Small intestine (tissue), 7 donors: ENCODE measurements around the gene NAA35. TPM values are rescaled to one million over a fixed set of nuclear protein-coding genes. Genes with fewer than 3 reads are reported as not detected.

Experiments used
- DNase-seq, 2 donors: peaks; one replicate each; pipeline versions ENCODE4 v3.0.0 to v3.0.0-alpha.2; 2013
- FAIRE-seq: peaks from 2 replicates; lab custom pipeline; 2012; peaks lifted over from hg19 to GRCh38; lab: Jason Lieb, UNC
- H3K27ac ChIP-seq, 3 donors: one replicate each; pipeline ENCODE4 v1.5.1; 2013; ENCODE audit warnings: low read length in 2 of 3, mild to moderate bottlenecking in 2 of 3, control low read depth in 1 of 3, inconsistent platforms in 1 of 3, low read depth in 1 of 3, moderate library complexity in 1 of 3
- H3K27me3 ChIP-seq, 3 donors: one replicate each; pipeline ENCODE4 v1.6.1; 2013; ENCODE audit warnings: low read length in 3 of 3, inconsistent platforms in 1 of 3; ENCODE audit not compliant: control insufficient read depth in 3 of 3, insufficient read depth in 3 of 3
- H3K36me3 ChIP-seq, 3 donors: one replicate each; pipeline ENCODE4 v1.6.1; 2013; ENCODE audit warnings: low read length in 3 of 3, inconsistent platforms in 1 of 3, low read depth in 1 of 3, mild to moderate bottlenecking in 1 of 3, moderate library complexity in 1 of 3; ENCODE audit not compliant: control insufficient read depth in 3 of 3, insufficient read depth in 2 of 3
- H3K4me1 ChIP-seq, 3 donors: one replicate each; pipeline ENCODE4 v1.6.1; 2013; ENCODE audit warnings: low read length in 2 of 3, inconsistent platforms in 1 of 3, low read depth in 1 of 3, mild to moderate bottlenecking in 1 of 3, moderate library complexity in 1 of 3; ENCODE audit not compliant: control insufficient read depth in 3 of 3, insufficient read depth in 2 of 3
- H3K4me3 ChIP-seq, 3 donors: one replicate each; pipeline ENCODE4 v1.5.1; 2013; ENCODE audit warnings: low read length in 3 of 3, control low read depth in 1 of 3, inconsistent platforms in 1 of 3, low read depth in 1 of 3, mild to moderate bottlenecking in 1 of 3, moderate library complexity in 1 of 3
- H3K9me3 ChIP-seq, 2 donors: one replicate each; pipeline ENCODE4 v1.6.1; 2013; ENCODE audit warnings: low read depth in 1 of 2, low read length in 1 of 2; ENCODE audit not compliant: control insufficient read depth in 2 of 2, insufficient read depth in 1 of 2
- WGBS, 3 donors: extraction: QIAGEN DNeasy Blood & Tissue Kit; methylation state at CpG; one replicate each; pipeline ENCODE4 v1.1.7; 2013; 5-methylcytosine and 5-hydroxymethylcytosine counted together
- polyA plus RNA-seq, 4 donors: library from polyadenylated mRNA; stranded (reverse) in 3 of 4; unstranded in 1 of 4; fragments of 200-250 nt in 3 of 4; fragments of 120-200 nt in 1 of 4; gene quantifications; one replicate each; pipeline versions ENCODE4 v1.2.1 to v1.2.3, GENCODE V29; 2013
- donor health status: healthy with polysubstance abuse.
- donor health status: control.
- donor health status: control.
- donor health status: Bipolar disorder and iron deficiency.
- donor health status: healthy.

NAA35 gene
- polyA plus RNA-seq, 4 donors, result 7.2 to 20.8 (median 9.3) TPM

GRCh38 chr9:85941622-85941940 lies 635 bp downstream of the NAA35 start:
- WGBS, 3 donors, result 0% methylated on average over 11 to 15 of the region's 15 CpGs
- Histone ChIP-seq H3K27me3 (no peaks in the 10 kb centered on the region), H3K4me3 (peak overlapping the region; percentile 83 to 94 (median 84)), H3K27ac (peak overlapping the region; percentile 85 to 93 (median 91)), H3K36me3 (peaks cover 2 to 3% (median 2%) of the 10 kb centered on the region in 3 donors), H3K4me1 (peaks cover 0 to 9% (median 2%) of the 10 kb centered on the region in 3 donors), H3K9me3 (no peaks in the 10 kb centered on the region)
- FAIRE-seq (no peak), DNase-seq (no peak)

GRCh38 chr9:85941966-85942912 lies 1.3 kb downstream of the NAA35 start:
- Histone ChIP-seq H3K9me3 (no peaks in the 10 kb centered on the region), H3K4me3 (peak overlapping the region; percentile 83 to 94 (median 84)), H3K4me1 (peaks cover 0 to 9% (median 2%) of the 10 kb centered on the region in 3 donors), H3K36me3 (peaks cover 2 to 3% (median 2%) of the 10 kb centered on the region in 3 donors), H3K27me3 (no peaks in the 10 kb centered on the region), H3K27ac (peak overlapping the region; percentile 85 to 93 (median 91))
- FAIRE-seq (no peak), DNase-seq (peak in 1 of 2 donors; percentile 7)
- 21 to 38% (median 33%) methylated on average over 8 of the region's 8 CpGs for WGBS, 3 donors

- peaks cover 0 to 9% (median 2%) of the 10 kb centered on the region in 3 donors for H3K4me1 ChIP-seq
- no peak overlapping the region for H3K4me3 ChIP-seq
- H3K27me3 ChIP-seq, result no peaks in the 10 kb centered on the region
- FAIRE-seq (no peak), DNase-seq (peak in 1 of 2 donors; percentile 26)
- peaks cover 2 to 6% (median 2%) of the 10 kb centered on the region in 3 donors for H3K36me3 ChIP-seq
- H3K9me3 ChIP-seq, result no peaks in the 10 kb centered on the region
- peak overlapping the region in 1 of 3 donors; percentile 4 for H3K27ac ChIP-seq
- 19 to 42% (median 32%) methylated on average over 3 of the region's 3 CpGs for WGBS, 3 donors
These were observed 2.2 kb downstream of the NAA35 start for GRCh38 chr9:85942913-85943709.

DNA sequence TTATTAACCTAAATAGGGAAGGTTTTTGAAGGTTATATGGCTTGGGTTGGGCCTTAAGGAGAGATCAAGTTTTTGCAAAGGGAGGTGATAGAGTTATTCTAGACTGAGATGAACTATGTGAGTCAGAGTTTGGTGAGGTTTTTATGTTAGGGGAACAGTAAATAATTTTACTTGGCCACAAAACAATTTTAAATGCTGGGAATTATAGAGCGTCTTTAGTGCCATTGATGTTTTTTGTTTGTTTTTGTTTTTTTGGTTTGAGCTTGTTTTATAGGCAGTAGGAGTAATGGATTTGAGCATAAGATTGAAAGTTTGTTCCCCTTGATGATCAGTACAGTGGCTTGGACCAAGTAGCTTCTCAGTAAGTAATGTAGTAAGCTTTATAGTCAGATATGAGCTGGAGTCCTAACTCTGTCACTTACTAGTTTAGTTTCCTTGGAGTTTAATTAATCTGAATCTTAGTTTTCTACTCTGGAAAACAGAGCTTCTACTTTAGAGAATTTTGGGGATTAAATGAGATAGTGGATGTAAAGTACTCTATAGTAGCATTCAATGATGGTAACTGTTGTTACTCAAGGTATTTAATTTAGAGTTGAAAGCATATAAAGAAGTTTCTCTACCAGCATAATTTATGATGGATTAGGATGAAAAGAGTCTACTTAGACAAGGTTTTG lies 2.9 kb downstream of the NAA35 start:
- H3K27me3 ChIP-seq, result no peaks in the 10 kb centered on the region
- H3K4me1 ChIP-seq, result peaks cover 0 to 9% (median 2%) of the 10 kb centered on the region in 3 donors
- H3K36me3 ChIP-seq, result peaks cover 2 to 6% (median 6%) of the 10 kb centered on the region in 3 donors
- FAIRE-seq, result no peak
- DNase-seq, result no peak
- no peak overlapping the region for H3K4me3 ChIP-seq
- H3K9me3 ChIP-seq, result no peaks in the 10 kb centered on the region
- WGBS, 3 donors, result 89 to 97% (median 96%) methylated on average over 1 of the region's 1 CpG
- H3K27ac ChIP-seq, result no peak overlapping the region

DNA sequence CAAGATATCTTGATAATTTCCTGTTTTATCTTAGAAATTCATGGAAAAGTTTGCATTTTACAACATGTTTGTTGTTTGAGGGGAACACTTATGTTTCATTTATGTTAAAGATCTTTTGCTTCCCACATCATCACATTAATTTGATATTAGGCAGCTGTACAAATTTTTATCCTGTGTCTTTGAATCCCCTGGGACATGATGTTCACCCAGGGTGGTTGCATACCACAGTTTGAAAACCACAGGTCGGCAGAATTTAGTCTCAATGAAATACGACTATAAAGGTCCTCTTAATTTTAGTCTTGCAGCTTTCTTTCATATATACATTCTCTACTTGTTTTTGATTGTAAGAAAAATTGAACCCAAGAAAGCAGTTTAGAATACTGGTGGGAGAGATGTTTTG lies 3.7 kb downstream of the NAA35 start:
- Histone ChIP-seq H3K9me3 (no peaks in the 10 kb centered on the region), H3K27ac (no peak overlapping the region), H3K36me3 (peaks cover 2 to 6% (median 6%) of the 10 kb centered on the region in 3 donors), H3K4me3 (no peak overlapping the region), H3K4me1 (peaks cover 0 to 9% (median 2%) of the 10 kb centered on the region in 3 donors), H3K27me3 (no peaks in the 10 kb centered on the region)
- FAIRE-seq, result no peak
- 80 to 84% (median 84%) methylated on average over 2 of the region's 2 CpGs for WGBS, 3 donors
- no peak for DNase-seq

DNA sequence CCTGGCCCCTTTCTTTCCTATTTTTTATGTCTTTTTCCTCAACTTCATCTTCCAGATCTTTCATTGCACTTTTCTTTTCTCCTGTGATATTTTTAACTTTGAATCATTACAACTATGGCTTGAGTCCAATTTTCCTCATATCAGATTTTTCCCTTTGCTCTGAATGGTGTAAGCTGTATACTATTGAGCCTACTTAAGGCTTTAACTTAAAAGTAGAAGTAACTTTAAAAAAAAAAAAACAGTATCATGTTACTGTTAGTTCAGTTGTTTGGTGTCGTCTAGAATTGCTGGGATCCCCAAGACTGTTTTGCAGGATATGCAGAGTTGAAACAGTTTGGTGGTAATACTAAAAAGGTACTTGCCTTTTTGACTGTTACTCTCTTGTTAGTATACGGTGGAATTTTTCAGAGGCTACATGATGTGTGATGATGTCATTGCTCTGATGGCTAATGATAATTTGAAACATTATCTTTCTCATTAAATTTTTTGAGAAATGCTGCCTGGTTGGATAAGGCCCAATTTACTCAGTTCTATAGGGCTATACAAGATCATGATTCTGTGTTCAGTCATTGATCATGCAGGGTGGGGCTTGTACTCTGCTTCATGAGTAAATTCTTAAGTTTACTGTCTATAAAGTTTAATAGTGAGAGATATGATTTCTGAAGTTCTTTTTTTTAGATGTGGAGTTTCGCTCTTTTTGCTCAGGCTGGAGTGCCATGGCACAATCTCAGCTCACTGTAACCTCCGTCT lies 8.8 kb downstream of the NAA35 start:
- H3K36me3 ChIP-seq, result peaks cover 0 to 20% (median 6%) of the 10 kb centered on the region in 3 donors
- no peak overlapping the region for H3K4me3 ChIP-seq
- DNase-seq (no peak), FAIRE-seq (no peak)
- H3K27ac ChIP-seq, result no peak overlapping the region
- WGBS, 3 donors, result 65 to 67% (median 66%) methylated on average over 4 of the region's 4 CpGs
- H3K27me3 ChIP-seq, result no peaks in the 10 kb centered on the region
- peaks cover 0 to 2% (median 0%) of the 10 kb centered on the region in 3 donors for H3K4me1 ChIP-seq
- no peaks in the 10 kb centered on the region for H3K9me3 ChIP-seq

- Histone ChIP-seq H3K4me3 (no peak overlapping the region), H3K36me3 (peaks cover 0 to 11% (median 5%) of the 10 kb centered on the region in 3 donors), H3K27me3 (no peaks in the 10 kb centered on the region), H3K4me1 (no peaks in the 10 kb centered on the region), H3K9me3 (no peaks in the 10 kb centered on the region), H3K27ac (no peak overlapping the region)
- no peak for FAIRE-seq
- DNase-seq, result no peak
- WGBS, 3 donors, result 75 to 86% (median 85%) methylated on average over 3 of the region's 3 CpGs
These were observed 19.0 kb downstream of the NAA35 start for GRCh38 chr9:85959955-85960354.
